NT2/D1 (cell line): ENCODE measurements around the gene SPATA13.

Experiments
- DNase-seq: peaks from one replicate; pipeline ENCODE4 v3.0.0-alpha.2; 2011; ENCODE audit warnings: low read depth, low spot score
- H3K27me3 ChIP-seq: 2 replicates; pipeline ENCODE4 v1.6.0; 2011; ENCODE audit warnings: mild to moderate bottlenecking; ENCODE audit not compliant: insufficient read length, insufficient read depth
- H3K36me3 ChIP-seq: 2 replicates; pipeline ENCODE4 v1.6.1; 2011; ENCODE audit warnings: mild to moderate bottlenecking, low read length, mixed read lengths; ENCODE audit not compliant: insufficient read depth, insufficient read length
- H3K4me1 ChIP-seq: 2 replicates; pipeline ENCODE4 v1.5.1; 2011; ENCODE audit not compliant: insufficient read depth, insufficient read length
- H3K4me3 ChIP-seq: 2 replicates; pipeline ENCODE4 v1.5.1; 2011; ENCODE audit warnings: low read depth; ENCODE audit not compliant: insufficient read length
- H3K9ac ChIP-seq: 2 replicates; pipeline ENCODE4 v1.6.0; 2011; ENCODE audit warnings: low read depth; ENCODE audit not compliant: insufficient read length
- H3K9me3 ChIP-seq: 2 replicates; pipeline ENCODE4 v1.5.1; 2011; ENCODE audit warnings: mild to moderate bottlenecking, low read length; ENCODE audit not compliant: insufficient read depth
- SUZ12 ChIP-seq: IDR thresholded peaks from 2 replicates; pipeline ENCODE4 v1.6.1; 2011; ENCODE audit not compliant: insufficient read length, insufficient read depth; ENCODE audit errors: extremely low read depth
- YY1 ChIP-seq: IDR thresholded peaks from 2 replicates; pipeline ENCODE4 v1.6.1; 2011; ENCODE audit not compliant: insufficient read length, insufficient read depth
- ZNF274 ChIP-seq: IDR thresholded peaks from 2 replicates; pipeline ENCODE4 v1.6.1; 2011; ENCODE audit warnings: mild to moderate bottlenecking, low read depth, low read length

Gene SPATA13

DNA sequence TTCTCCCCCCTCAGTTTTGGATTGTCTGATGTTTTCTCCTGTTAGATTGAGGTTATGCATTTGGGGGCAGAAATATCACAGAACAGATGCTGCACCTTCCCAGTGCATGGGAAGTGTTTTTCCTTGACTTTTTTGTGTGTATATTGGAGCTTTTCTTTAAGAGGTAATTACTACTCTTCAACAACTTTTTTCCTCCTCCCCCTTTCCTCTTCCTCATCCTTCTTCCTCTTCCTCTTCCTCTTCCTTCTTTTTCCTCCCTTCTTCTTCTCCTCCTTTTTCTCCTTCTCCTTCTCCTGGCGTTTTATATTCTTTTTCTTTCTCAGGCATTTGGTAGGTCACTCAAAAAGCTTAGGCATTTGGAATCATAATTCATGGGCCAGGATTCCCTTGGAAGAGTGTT is 18.1 kb upstream of the SPATA13 start:
- DNase-seq, result no peak

DNA sequence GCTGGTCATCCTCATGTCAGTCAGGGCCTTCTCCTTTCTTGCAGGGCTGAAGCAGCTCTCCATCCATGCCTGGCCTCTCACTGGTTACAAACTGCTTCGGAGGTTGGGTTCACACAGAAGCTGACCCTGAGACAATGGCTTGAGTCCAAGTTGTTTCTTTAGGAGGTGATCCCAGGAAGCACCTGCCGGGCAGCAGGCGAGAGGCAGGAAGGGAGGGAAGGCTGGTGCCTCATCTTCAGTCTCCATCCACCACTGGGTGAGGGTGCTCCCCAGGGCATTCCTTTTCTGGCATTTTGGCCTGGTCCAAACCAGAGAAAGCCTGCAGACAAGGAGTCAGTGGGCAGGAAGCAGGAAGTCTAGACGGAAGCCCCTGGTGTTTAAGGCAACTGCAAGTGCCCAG is 17.6 kb upstream of the SPATA13 start:
- H3K9ac ChIP-seq, result no peak overlapping the region
- no peak for TF ChIP-seq SUZ12
- TF ChIP-seq YY1, result no peak
- TF ChIP-seq ZNF274, result no peak
- no peaks in the 10 kb centered on the region for H3K27me3 ChIP-seq
- H3K9me3 ChIP-seq, result no peaks in the 10 kb centered on the region
- H3K36me3 ChIP-seq, result no peaks in the 10 kb centered on the region
- no peaks in the 10 kb centered on the region for H3K4me1 ChIP-seq
- H3K4me3 ChIP-seq, result no peak overlapping the region
- no peak for DNase-seq

More for the DNA sequence above, 18.1 kb upstream of the SPATA13 start:
- Histone ChIP-seq H3K27me3 (no peaks in the 10 kb centered on the region), H3K4me3 (no peak overlapping the region), H3K9ac (no peak overlapping the region), H3K4me1 (no peaks in the 10 kb centered on the region), H3K36me3 (no peaks in the 10 kb centered on the region), H3K9me3 (no peaks in the 10 kb centered on the region)
- no peak for TF ChIP-seq SUZ12
- no peak for TF ChIP-seq YY1
- no peak for TF ChIP-seq ZNF274

DNA sequence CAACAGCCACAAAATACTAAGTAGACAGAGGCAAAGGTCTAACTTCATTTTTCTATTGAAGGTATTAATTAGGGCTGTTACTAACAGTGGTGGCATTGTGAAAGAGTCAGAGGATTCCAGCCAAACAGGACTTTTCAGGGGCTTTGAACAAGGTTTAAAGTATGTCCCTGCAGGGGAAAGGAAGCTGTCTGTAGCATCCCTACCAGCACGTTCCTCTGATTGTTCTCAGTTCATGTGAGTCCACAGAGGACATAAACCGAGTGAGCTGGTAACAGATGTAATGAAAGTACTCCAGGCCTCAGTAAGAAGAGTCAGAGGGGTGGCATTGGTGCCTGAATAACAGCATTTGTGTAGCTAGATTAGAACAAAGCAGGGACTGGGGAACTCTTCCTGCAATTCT is 15.3 kb upstream of the SPATA13 start:
- no peak for DNase-seq
- H3K9ac ChIP-seq, result no peak overlapping the region
- TF ChIP-seq YY1 (no peak), SUZ12 (no peak), ZNF274 (no peak)
- H3K36me3 ChIP-seq, result no peaks in the 10 kb centered on the region
- peaks cover 2% of the 10 kb centered on the region for H3K4me1 ChIP-seq
- no peaks in the 10 kb centered on the region for H3K9me3 ChIP-seq
- H3K27me3 ChIP-seq, result no peaks in the 10 kb centered on the region
- no peak overlapping the region for H3K4me3 ChIP-seq

DNA sequence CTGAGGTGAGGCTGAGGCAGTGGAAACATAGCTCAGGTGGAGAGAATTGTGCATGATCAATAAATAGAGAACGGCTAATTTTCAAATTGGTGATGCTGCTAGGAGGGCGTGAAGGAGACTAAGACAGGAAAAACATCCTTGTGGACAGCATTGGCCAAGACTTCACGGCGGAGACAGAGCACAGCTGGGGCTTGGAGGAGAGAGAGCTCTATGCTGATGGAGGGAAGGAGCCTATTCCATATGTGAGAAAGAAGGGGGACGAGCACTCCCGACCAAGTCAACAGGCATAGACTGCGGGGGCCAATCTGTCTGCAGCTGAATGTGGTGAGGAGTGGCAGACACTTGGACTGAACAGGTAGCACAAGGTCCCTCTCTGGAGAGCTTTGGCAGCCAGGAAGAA is 14.8 kb upstream of the SPATA13 start:
- Histone ChIP-seq H3K27me3 (no peaks in the 10 kb centered on the region), H3K36me3 (no peaks in the 10 kb centered on the region), H3K4me1 (peaks cover 2% of the 10 kb centered on the region), H3K9me3 (no peaks in the 10 kb centered on the region), H3K9ac (no peak overlapping the region), H3K4me3 (no peak overlapping the region)
- DNase-seq, result no peak
- TF ChIP-seq ZNF274 (no peak), SUZ12 (no peak), YY1 (no peak)

DNA sequence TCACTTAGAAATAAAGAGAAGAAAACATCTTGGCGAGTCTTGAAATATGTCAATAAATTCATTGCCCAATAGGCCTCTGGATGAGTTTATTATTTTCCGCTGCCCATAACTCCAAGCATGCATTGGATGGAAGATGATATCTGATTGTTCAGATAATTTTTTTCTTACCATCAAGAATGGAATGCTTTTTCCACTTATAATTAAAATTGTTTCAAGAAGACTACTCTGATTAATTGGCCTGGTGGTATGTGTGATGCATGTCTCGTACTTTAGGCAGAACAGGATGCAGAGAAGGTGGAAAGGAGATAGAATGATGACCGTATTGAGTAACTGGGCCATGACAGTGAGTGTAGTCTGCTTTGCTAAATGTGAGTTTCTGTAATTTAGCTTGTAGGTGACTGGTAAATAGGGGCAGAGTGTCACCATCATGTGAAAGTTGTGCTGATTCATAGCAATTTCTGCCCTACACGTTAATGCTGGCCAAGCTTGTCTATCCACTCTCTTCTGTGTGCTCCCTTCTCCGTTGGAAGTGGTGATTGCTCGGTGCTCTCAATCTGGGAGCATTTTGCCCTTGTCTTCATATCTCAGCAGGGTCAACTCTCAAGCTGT is 13.5 kb upstream of the SPATA13 start:
- H3K4me3 ChIP-seq, result no peak overlapping the region
- TF ChIP-seq ZNF274, result no peak
- no peak for TF ChIP-seq YY1
- TF ChIP-seq SUZ12, result no peak
- DNase-seq, result no peak
- peaks cover 2% of the 10 kb centered on the region for H3K4me1 ChIP-seq
- no peaks in the 10 kb centered on the region for H3K36me3 ChIP-seq
- no peaks in the 10 kb centered on the region for H3K9me3 ChIP-seq
- no peak overlapping the region for H3K9ac ChIP-seq
- no peaks in the 10 kb centered on the region for H3K27me3 ChIP-seq

DNA sequence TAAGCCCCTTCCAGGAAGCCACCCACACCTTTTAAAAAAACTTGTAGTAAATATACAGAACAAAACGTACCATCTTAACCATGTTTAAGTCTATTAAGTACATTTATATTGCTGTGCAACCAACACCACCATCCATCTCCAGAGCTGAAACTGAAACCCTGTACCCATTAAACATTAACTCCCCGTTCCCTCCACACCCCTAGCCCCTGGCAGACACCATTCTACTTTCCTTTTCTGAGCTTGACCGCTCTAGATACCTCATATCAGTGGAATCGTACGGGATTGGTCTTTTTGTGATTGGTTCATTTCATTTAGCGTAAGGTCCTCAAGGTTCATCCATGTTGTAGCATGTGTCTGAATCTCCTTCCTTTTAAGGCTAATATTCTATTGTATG is 13.0 kb upstream of the SPATA13 start:
- no peak for DNase-seq

DNA sequence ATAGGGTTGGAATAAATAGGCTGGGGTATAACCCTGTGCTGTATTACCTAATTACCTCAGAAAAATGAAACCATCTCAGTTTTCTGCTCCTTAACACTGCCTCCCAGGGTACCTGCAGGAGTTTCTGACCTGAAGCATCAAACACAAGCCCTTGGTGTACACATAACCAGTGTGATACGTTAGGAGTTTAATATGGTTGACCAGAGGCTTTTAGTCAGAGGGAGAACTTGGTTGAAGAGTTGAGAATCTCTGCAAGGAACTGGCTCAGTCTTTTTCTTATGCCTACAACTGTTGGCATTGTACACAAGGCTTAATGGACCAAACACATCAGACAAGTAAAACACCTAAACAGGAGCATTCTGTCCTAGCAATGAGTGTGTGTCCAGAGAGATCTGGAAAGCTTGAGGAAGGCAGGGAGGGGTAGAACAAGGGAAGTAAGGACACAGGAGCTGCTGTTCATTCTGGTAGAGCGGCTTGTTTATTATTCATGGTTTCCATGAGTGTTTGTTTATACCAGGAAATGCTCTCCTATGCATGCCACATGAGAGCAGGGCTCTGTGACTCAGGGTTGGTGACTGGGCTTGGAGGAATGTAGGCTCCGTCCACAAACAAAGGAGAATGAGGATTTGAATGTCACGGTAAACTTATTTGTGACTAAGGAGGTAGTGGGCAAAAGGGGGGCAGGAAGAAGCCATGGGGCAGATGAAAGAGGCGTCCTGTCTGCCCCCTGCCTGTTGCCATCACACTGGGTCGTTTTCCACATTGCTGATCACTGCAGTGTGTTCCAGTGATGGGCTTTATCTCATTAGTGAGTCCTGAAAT is 11.9 kb upstream of the SPATA13 start:
- Histone ChIP-seq H3K27me3 (no peaks in the 10 kb centered on the region), H3K4me1 (peaks cover 2% of the 10 kb centered on the region), H3K9ac (no peak overlapping the region), H3K9me3 (no peaks in the 10 kb centered on the region), H3K36me3 (no peaks in the 10 kb centered on the region), H3K4me3 (no peak overlapping the region)
- peak; percentile 85 for DNase-seq
- TF ChIP-seq YY1, result no peak
- no peak for TF ChIP-seq ZNF274
- no peak for TF ChIP-seq SUZ12

More for the DNA sequence above, 13.0 kb upstream of the SPATA13 start:
- no peak overlapping the region for H3K9ac ChIP-seq
- H3K27me3 ChIP-seq, result no peaks in the 10 kb centered on the region
- H3K36me3 ChIP-seq, result no peaks in the 10 kb centered on the region
- peaks cover 2% of the 10 kb centered on the region for H3K4me1 ChIP-seq
- no peak for TF ChIP-seq SUZ12
- H3K4me3 ChIP-seq, result no peak overlapping the region
- H3K9me3 ChIP-seq, result no peaks in the 10 kb centered on the region
